Gastroesophageal sphincter (tissue), 3 donors: ENCODE measurements around the gene ZMYND12.

Experiments
- CTCF ChIP-seq, 4 experiments: fragments of 200-600 bp in 2 of 4; fragments of 450-650 bp in 2 of 4; sonication (generic) in 1 of 4; IDR thresholded peaks; one replicate each; pipeline ENCODE4 v1.5.1; 2017 to 2019; ENCODE audit warnings: antibody characterized with exemption in 4 of 4, mild to moderate bottlenecking in 2 of 4, moderate library complexity in 2 of 4
- EP300 ChIP-seq: sonication (generic); formaldehyde crosslinking; IDR thresholded peaks from one replicate; pipeline ENCODE4 v1.6.1; 2017; ENCODE audit warnings: antibody characterized with exemption, mild to moderate bottlenecking
- POLR2A ChIP-seq, 2 donors: fragments of 450-650 bp; IDR thresholded peaks; one replicate each; pipeline ENCODE4 v1.6.1; 2017; ENCODE audit warnings: antibody characterized with exemption in 2 of 2, mild to moderate bottlenecking in 2 of 2, moderate library complexity in 1 of 2
- POLR2AphosphoS5 ChIP-seq: sonication (generic); formaldehyde crosslinking; IDR thresholded peaks from one replicate; pipeline ENCODE4 v1.6.1; 2017; ENCODE audit warnings: antibody characterized with exemption

GRCh38 chr1:42462828-42463763 is 7.3 kb upstream of the ZMYND12 start, which contains the start of gene CCDC30:
- TF ChIP-seq CTCF (IDR thresholded peaks at IDR 0.05) (no peak), POLR2A (IDR thresholded peaks at IDR 0.05) (no peak), POLR2AphosphoS5 (peak; percentile 56), EP300 (no peak)
